ENCODE data around the gene IQGAP3.

The IQGAP3 gene

DNA sequence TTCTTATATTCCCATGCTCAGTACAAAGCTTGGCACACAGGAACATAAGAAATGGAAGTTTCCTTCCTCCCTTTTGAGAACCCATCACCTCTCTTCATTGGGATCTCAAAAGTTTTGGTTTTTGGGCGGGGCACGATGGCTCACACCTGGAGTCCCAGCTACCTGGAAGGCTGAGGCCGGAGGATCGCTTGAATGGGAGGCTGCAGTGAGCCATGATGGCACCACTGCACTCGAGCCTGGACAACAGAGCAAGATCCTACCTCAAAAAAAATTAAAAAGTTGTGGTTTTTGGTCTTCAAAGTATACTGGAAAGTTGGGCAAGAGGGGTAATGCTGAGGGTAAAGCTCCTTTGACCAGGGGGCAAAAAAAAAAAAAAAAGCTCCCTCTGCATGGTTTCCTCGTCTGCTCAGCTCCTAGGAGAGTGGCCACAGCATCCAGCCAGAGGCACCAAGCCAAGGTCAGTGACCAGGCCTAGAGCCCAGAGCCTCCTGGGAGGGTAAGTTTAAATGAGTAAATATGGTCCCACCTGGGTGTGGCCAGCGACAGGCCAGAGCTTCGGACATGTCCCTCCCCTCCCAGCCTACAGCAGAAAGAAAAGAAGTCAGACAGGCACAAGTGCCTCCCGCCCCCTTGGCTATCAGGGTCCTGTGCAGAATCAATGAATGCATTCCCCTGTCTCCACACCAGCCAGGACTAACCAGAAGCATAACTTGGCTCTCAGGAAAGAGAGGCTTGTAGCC, 76.8 kb downstream of the IQGAP3 start:
- DNase-seq, result no peak

DNA sequence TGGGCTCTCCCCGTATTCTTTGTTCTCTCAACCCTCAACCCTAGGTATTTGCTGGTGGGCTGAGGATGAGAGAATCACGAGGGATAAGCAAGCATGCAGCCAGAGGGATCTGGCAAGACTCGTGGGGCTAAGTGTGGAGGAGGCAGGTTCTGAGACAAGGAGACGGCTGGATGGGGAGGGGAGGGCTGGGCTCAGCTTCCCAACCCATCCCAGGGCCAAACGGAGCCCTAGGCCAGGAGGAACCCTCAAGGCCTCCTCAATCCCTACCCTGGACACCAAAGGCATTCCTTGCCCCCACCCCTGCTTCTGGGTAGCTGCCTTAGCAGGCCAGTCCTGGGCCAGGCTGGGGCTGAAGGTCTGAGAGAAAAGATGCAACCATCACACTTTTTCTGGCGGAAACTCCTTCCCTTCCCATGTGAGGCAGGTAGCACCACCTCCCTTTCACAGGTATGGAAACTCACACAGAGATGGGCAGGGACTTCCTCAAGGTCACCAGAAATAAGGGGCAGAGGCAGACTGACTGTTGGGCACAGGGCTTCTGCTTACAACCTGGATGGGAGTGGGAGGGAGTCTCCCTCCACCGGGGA, 78.0 kb downstream of the IQGAP3 start:
- peak; percentile 40 for DNase-seq

DNA sequence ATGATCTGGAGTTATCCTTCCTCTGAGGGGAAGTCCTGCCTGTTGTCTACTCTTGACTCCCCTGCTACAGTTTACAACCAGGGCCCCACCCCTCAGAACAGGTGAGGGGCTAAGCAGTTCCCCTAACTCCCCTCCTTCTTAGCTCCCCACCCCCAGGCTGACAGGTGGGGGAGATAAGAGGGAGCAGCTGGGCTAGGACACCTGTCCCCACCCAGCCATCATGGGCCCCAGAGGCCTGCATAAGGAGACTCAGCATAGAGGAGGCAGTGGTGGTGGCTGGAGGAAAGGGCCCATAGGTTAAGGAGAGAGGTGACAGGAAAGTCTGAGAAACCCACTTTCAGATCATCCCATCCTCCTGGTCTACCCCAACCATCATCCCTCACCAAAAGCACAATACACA, 78.6 kb downstream of the IQGAP3 start:
- peak; percentile 72 for DNase-seq

DNA sequence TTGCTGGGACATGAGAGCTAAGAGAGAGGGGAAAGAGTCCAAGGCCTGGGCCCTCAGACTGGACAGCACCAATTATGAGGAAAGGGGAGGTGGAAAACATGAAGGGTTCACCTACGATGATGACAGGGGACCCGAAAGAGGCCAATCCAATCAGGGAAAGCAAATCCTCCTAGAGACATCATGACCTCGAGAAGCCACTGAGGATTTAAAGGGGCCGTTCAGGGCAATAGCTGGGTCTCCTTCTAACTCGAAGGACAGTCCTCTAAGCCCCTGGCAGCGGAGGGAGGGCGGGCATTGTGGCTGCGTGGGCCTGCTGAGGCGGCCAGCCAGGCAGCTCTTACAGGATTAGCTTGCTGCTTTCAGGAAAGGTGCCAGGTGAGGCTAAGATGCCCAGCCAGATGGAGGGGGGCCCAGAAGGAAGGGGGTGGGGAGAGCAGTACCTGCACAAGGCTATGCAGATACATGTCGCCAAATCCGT, 79.2 kb downstream of the IQGAP3 start:
- peak; percentile 97 for DNase-seq

DNA sequence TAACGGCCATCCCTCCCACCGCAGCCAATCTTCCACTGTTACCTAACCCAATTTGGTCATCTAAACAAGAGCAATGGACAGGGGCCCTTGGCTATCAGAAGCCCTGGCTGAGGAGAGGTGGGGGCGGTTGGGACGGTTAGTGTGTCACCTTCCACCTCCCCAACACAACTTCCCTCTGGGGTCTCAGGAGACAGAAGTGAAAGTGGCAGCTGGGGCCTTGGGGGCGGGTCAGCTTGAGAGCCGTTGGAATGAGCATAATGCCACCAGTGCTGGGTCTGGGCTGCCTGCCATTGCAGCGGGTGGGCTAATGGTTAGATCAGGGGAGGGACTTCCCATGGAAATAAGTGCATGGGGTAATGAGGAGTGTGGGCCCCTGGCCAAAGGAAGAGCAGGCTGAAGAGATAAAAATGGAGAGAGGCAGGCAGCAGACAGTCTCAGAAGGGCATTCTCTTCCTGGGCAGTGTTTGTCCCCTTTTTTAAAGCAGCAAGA, 79.7 kb downstream of the IQGAP3 start:
- peak; percentile 67 for DNase-seq

DNA sequence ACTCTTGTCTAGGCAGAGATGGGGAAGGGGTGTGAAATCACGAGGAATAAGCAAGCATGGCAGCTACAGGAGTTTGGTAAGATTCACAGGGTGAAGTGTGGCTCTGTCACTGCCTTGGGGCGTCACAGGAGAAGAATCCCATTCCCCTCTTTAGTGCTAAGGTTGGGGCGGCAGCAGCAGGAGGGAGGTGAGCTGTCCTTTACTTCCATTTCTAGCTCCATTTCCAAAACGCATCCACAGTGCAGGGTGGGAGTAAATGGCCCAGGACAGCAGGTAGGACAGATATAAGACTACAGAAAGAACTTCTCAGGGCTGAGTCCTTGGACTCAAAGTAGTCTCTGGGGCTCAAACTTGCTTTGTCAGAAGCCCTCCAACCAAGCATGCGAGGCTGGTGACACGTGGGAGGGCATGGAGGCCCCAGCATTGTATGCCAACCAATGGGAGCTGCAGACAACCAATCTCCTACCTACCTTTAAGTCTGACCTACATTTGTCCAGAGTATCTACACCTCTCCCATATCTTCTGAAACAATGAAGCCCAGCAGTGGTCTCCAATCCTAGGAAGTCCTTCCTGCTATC, 80.3 kb downstream of the IQGAP3 start:
- no peak for DNase-seq

DNA sequence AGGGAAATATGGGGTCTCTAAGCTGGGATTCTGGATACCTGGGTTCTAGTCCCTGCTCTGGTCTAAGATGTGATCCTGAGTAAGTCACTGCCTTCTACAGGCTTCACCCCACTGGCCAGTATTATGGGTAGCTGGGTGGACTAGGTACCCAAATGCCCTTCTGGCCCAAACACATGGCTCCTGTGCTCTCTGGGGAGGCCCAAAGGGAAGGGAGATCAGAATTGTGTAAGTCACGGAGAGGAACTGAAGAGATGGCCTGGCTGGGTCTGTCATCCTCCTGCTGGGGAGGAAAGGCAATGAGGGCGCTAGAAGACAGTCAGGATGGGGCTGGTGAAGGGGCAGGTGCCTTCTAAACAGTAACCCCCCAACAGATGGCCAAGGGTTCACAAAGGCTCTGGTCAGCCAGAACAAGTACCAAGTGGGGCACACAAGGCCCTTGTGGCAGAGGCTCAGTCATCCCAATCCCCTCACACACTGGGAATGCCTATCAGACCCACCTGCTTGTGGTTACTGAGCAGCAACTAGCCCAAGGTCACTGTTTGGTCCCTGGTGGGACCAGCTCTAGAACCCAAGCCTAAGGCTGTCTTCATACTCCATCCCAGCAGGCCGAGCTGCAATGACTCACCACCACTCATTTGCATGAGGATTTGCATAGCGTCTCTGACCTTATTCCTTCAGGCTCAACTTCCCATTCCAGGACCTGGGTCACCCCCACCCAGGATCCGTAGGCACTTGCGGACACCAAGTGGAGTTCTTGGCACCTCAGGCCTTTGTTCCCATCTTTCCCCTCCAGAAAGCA, 81.0 kb downstream of the IQGAP3 start:
- DNase-seq, result peak; percentile 54

DNA sequence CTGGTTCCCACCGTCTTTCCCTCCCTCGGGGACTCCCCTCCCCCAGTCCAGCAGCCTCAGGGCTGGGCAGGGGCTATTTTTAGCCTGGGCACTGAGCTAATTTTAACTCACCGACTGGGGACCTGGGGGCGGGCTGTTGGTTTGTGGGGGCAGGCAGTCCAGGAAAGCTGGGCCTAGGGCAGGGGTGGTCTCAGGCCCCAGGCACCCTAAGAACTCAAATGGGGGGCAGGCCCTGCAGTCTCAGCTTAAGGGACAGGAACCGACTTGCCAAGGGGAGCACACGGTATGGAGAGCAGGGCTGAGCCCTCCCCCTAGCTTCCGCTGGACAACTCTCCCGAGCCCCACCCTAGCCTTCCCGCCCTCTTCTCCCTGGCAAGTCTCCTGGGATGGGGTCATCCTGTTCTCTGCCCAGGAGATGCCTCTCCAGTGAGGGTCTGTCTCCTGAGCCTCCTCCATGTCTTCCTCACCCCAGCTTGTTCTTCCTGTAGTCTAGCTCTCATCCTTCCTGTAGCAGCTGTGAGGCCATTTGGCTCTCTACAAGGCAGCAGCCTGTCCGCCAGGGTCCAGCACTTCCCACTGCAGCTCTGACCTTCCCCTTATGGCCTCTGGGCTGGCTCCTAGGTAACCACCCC, 81.8 kb downstream of the IQGAP3 start:
- peak; percentile 85 for DNase-seq

DNA sequence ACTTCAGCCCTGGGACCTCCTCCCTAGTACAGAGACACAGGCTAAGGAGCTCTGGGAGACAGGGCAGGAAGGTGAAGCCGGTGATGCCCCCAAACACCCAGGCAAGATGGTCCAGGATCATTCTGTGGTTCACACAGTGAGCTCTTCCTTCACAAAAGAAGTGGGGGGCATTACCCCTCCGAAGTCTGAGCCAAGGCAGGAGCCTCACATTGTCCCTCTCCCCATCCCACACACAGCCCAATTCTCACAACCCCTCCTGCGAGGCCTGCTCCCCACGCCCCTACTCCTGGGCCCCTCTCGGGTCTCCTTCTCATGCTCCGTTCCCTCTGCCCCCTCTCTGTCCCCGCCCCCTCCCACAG, 82.5 kb downstream of the IQGAP3 start:
- no peak for DNase-seq

DNA sequence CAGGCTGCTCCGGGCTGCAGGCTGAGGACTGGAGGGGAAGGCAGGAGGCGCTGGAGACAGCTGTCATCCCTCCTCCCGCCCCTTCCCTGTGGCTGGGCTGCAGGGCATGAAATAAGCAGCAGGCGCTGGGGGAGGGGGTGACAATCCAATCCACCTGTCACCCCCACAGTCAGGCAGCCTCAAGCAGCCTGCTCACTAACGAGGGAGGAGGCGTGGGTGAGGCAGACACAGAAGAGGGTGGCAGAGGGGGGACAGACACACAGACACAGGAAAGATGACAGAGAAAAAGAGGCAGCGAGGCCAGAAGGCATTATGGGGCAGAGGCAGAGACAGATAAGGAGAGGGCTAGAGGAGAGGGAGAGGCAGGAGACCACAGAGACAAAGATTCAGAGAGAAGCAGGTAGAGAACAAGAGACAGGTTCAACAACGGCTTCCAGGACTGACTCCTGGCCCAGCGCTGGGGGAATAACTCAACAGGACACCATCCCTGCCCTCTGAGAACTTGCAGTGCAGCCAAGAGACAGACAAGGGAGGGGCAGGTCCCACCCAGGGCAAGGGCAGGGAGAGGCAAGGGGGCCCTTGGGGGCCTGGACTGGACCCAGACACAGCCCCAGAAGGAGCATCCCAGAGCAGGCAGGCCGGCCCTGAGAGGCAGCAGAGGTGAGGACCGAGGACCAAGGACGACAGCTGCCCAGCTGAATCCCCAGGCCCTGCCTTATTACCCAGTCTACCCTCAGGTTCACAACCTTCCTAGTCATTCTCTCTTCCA, 83.0 kb downstream of the IQGAP3 start:
- peak; percentile 100 for DNase-seq

DNA sequence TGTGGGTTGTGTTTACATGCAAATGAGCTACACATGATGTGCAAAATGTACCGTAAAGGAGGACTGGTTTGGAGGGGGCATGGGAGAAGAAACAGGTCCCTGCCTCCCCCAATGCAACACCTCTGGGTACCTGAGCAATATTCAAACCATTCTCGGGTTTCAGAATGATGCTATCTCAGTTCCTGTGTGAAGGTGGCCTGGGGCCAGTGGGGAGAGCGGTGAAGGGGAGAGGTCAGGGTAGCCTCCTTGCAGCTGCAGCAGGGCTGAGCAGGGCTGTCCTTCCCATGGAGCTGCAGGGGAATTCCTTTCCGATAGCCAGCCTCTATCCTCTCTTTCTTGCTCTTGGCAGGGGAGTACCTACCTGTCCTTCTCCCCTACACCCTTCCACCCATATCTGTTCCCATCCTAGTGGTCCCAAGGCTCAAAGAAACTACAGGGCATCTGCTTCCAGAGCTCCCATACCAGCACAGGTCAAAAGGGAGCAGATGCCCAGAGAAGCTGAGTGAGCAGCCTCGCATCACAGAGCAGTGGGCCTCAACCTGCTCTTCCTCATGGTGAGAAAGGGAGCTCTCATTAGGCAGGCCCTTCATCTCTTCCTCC, 83.7 kb downstream of the IQGAP3 start:
- no peak for DNase-seq

DNA sequence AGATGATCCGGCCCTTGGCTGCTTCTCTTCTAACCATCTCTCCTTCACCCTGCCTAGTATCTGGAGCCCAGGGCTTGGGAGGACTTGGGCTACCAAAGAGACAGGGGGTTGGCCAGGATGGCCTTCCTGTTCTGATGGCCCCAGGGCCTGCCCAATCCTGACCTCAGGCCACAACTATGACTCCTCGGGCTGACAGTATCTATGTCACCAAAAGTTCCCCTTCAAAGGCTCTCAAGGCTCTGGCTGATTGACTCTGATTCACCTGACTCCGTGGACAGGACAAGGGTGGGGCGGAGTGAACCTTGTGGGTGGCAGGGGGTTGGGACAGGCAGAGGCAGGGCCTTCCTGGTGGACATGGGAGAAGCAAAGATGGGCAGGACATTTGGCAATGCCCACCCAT, 84.5 kb downstream of the IQGAP3 start:
- no peak for DNase-seq

DNA sequence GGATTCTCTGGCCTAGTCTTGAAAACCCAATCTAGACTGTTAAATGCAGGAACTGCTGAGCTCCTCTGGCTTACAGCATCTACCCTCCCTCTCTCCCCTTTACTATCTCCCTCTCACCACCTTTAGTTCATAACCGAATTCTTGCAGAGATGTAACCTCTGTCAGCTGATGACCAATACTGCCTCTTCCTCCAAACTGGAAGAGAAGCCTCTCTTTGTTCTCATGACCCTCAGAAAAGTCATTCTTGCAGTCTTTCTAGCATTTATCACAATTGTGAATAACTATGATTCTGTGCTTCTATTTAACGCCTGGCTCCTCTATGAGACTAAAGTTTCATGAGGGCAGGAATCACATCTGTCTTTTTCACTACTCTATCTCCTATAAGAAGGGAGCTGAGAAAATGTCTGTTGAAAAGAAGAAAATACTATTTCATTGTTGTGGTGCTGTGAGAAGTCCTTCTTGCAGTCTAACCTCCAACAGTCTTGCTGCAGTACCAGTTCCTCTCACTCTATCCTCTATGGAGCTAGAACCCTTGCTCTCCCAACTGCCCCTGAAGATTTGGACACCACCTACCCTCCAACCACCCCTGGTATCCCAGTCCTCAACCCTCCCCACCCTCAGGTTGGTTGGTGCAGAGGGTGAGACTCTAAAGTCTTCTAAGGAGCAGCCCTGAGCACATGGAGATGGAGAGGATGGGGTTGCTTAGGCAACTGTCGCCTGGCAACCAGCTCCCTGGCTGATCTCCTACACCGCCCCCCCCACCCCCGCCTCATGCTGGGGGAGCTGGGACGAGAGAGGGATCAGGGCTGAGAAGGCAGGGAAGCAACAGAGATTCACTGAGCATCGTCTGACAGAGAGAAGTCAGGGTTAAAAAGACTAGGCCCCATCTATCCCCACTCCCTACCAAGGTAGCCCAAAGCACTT, 85.7 kb downstream of the IQGAP3 start:
- DNase-seq, result peak; percentile 55

DNA sequence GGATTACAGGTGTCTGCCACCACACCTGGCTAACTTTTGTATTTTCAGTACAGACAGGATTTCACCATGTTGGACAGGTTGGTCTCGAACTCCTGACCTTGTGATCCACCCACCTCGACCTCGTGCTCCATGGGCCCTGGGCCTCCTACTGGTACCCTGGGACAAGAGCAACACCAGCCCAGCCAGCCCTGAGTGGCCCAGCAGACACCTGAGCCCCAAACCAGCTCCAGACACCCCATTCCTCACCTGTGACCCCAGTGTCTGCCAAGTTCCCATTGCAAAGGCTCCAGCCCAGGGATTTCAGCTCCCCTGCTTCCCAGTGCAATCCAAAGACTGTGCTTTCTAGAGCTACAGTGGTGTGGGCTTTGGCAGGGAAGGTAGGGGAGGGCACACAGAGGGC, 86.4 kb downstream of the IQGAP3 start:
- no peak for DNase-seq

DNA sequence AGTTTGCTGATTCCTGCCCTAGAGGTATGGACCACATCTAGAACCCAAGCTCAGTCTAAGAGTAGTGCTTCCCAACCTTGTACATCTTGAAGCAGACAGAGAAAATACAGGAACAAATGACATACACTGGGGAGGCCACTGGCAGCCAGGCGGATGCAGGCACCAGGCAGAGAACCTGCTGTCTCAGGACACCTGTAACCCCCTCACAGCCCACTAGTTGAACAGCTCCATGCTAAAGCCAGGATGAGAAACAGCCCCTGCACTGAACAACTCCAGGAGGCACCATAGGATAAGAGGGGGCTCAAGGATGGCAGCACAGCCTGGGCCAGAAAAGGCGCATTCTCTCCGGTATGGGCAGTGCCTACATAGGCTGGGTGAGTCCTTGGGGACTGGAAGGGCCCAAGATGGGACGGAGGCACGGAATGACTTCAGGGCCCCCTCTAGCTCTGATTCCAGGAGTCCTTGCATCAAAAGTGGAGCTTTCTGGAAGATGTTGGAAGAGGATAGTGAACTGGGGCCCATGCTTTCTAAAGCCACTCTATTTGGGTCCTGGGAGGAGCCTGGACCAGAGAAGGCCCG, 87.8 kb downstream of the IQGAP3 start:
- DNase-seq, result no peak

DNA sequence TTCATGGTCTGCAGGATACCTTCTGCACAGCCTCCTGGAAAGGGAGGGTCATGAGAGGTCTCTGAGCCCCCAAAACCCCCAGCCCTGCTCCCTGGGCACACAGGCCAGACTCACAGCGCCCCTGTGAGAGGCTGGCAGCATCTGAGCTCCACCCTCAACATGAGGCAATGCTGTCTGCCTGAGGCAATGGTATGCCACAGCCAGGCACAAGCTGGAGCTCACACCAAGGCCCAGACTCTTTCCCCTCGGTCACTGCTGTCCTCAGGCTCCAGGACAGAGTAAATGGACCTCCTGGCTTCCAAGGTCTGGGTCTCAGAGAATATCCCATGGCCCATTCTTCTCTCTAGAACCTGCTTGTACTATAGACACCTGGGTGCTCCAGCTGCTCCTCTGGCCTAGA, 89.0 kb downstream of the IQGAP3 start:
- DNase-seq, result no peak

DNA sequence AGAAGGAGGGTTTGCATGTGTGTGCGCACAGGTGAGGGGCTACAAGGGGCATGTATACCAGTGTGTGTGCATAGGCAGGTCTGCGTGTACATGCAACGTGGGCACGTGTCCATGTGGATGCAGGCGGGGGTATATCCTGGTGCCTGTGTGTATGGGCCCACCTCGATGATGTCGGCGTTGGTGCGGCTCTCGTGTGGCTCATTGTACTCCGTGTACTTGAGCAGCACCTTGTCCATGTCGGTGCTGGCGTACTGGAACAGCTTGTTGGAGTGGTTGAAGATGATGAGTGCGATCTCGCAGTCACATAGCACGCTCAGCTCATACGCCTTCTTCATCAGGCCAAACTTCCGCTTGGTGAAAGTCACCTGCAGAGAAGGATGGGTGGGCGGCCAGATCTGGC, 90.1 kb downstream of the IQGAP3 start:
- DNase-seq, result no peak

DNA sequence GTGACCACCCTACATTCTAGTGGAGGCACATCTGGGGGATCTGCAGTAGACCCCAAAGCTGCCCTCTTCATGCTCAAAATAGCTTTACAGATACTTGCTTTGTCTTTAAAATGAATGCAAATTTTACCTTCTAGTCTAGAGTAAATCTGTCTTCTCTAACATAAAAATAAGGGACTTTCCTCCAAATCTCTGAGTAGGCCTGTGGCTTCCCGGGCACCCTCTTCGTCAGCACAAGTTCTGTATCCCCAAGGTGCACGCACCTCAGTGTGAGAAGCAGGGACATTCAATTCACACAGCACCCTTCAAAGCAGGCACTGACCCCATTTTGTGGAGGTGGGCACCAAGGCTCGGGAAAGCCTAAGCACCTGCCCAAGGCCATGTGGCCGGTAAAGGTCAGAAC, 90.8 kb downstream of the IQGAP3 start:
- DNase-seq, result no peak

DNA sequence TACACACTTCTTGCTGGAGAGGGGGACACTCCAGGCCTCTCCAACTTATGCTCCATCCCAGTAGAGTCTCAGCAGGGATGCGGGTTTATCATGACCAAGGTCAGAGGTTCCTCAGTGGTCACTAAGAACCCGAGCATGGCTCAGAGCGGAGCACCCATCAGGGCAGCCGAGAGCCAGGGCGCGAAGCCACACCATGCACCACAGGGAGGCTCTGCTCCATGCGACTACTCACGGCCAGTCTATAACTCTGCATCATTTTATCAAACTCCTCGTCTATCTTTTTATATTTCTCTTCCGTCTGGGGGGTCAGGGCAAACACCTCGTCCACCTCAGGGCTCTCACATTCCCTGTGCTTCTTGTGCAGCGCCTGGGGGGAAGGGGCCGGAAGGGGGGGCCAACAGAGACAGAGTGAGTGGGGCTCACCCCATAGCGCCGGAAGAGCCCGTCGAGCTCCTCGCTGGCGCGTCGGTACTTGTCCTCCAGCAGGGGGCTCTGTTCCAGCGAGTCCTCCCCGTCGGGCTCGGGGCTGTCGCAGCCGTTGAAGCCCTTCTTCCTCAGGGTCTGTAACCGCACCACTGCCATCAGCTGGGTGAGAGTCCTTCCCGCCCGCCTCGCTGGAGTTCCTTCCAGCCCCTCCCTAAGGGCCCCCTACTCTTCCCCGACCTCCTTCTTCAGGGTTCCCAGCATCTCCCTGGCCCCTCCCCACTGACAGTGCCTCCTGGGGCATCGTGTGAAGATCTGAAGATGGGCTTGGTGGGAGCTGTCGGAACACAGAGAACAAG, 91.8 kb downstream of the IQGAP3 start:
- peak; percentile 88 for DNase-seq

DNA sequence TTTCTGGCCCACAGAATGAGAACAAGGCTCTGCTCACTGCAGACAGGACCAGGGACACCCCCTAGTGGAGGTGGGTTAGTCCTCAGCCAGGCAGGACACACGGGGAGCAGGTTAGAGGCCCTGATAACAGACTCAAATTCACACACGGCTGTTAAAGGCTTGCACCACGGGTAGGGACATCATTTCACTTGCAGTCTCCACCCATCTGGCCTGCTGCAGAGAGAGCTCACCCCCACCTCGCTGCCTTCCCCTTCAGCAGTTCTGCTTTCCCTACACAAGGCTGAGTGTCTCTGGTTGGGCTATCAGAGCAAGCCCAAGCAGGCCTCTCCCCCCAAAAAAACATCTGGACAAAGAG, 92.4 kb downstream of the IQGAP3 start:
- DNase-seq, result no peak
